SU-DHL-6 (cell line): ENCODE measurements around the gene DHRS1.

ENCODE experiments used
- H2AFZ ChIP-seq: fragments of 200-600 bp; sonication (generic); 2 replicates; pipeline ENCODE4 v1.6.1; 2014; ENCODE audit warnings: low read depth, mild to moderate bottlenecking, moderate library complexity, mixed read lengths, antibody characterized with exemption, low read length; ENCODE audit not compliant: severe bottlenecking
- H3F3A ChIP-seq: fragments of 200-600 bp; shearing (Covaris generic); 2 replicates; pipeline ENCODE4 v1.6.0; 2016; ENCODE audit warnings: antibody characterized with exemption, mild to moderate bottlenecking; ENCODE audit not compliant: insufficient read depth
- H3K27ac ChIP-seq: fragments of 200-600 bp; sonication (generic); 2 replicates; pipeline ENCODE4 v1.5.1; 2016; ENCODE audit warnings: low read depth, mild to moderate bottlenecking, low read length, moderate library complexity, mixed read lengths
- H3K27me3 ChIP-seq: fragments of 200-600 bp; sonication (generic), shearing (Covaris generic); 2 replicates; pipeline ENCODE4 v1.6.0; 2014; ENCODE audit warnings: mild to moderate bottlenecking, low read length
- H3K36me3 ChIP-seq: fragments of 200-600 bp; sonication (generic); 2 replicates; pipeline ENCODE4 v1.6.1; 2014; ENCODE audit warnings: mild to moderate bottlenecking, low read length, mixed read lengths
- H3K4me2 ChIP-seq: fragments of 300-600, 200-600 bp; shearing (Covaris generic), sonication (generic); 2 replicates; pipeline ENCODE4 v1.6.0; 2014; ENCODE audit warnings: low read length, low read depth, mild to moderate bottlenecking; ENCODE audit not compliant: poor library complexity, severe bottlenecking
- H3K4me3 ChIP-seq: fragments of 200-600 bp; sonication (generic); 2 replicates; pipeline ENCODE4 v1.5.1; 2014; ENCODE audit warnings: antibody characterized with exemption, low read length, mild to moderate bottlenecking, mixed read lengths; ENCODE audit not compliant: insufficient read depth, poor library complexity, severe bottlenecking
- H3K79me2 ChIP-seq: fragments of 200-600 bp; sonication (generic); 2 replicates; pipeline ENCODE4 v1.6.1; 2014; ENCODE audit warnings: mild to moderate bottlenecking, low read length, moderate library complexity; ENCODE audit not compliant: insufficient read depth
- H3K9ac ChIP-seq: fragments of 200-600 bp; sonication (generic); 2 replicates; pipeline ENCODE4 v1.7.0; 2014; ENCODE audit warnings: mild to moderate bottlenecking, low read length
- H3K9me2 ChIP-seq: fragments of 200-600 bp; sonication (generic); replicated peaks from 2 replicates; pipeline ENCODE4 v1.6.1; 2014; ENCODE audit warnings: low read length; ENCODE audit not compliant: insufficient read depth
- H3K9me3 ChIP-seq: fragments of 200-600 bp; sonication (generic); 2 replicates; pipeline ENCODE4 v1.6.1; 2014; ENCODE audit warnings: low read length, mixed read lengths; ENCODE audit not compliant: insufficient read depth
- H4K20me1 ChIP-seq: fragments of 200-600 bp; sonication (generic); 2 replicates; pipeline ENCODE4 v1.6.1; 2014; ENCODE audit warnings: low read depth, mild to moderate bottlenecking, antibody characterized with exemption, low read length, moderate library complexity, mixed read lengths
- CTCF ChIP-seq: fragments of 200-600 bp; sonication (generic); IDR thresholded peaks from one replicate; pipeline ENCODE4 v1.5.1; 2017; ENCODE audit warnings: antibody characterized with exemption, mild to moderate bottlenecking, low read length, moderate library complexity; ENCODE audit not compliant: insufficient read depth, poor library complexity, severe bottlenecking
- EZH2phosphoT487 ChIP-seq: fragments of 200-600 bp; sonication (generic), shearing (Covaris generic); conservative IDR thresholded peaks from 2 replicates; pipeline ENCODE4 v1.6.1; 2018; ENCODE audit warnings: mild to moderate bottlenecking, antibody characterized with exemption, low read length, moderate library complexity, mixed read lengths

DHRS1 gene

GRCh38 chr14:24289649-24290280 lies 9.8 kb downstream of the DHRS1 start:
- Histone ChIP-seq H3K9ac (no peak overlapping the region), H3K9me2 (no peaks in the 10 kb centered on the region), H2AFZ (no peak overlapping the region), H3K9me3 (no peaks in the 10 kb centered on the region), H3K4me2 (no peak overlapping the region), H3K27me3 (no peaks in the 10 kb centered on the region), H3K79me2 (no peaks in the 10 kb centered on the region), H3K27ac (no peak overlapping the region), H4K20me1 (no peaks in the 10 kb centered on the region), H3K36me3 (no peaks in the 10 kb centered on the region), H3K4me3 (no peak overlapping the region), H3F3A (no peaks in the 10 kb centered on the region)
- no peak for TF ChIP-seq CTCF
- TF ChIP-seq EZH2phosphoT487, result no peak

- TF ChIP-seq EZH2phosphoT487 (no peak), CTCF (no peak)
- H3K79me2 ChIP-seq, result no peaks in the 10 kb centered on the region
- no peaks in the 10 kb centered on the region for H3K27me3 ChIP-seq
- H3K9me2 ChIP-seq, result no peaks in the 10 kb centered on the region
- H3K36me3 ChIP-seq, result no peaks in the 10 kb centered on the region
- no peak overlapping the region for H3K27ac ChIP-seq
- H3K9me3 ChIP-seq, result no peaks in the 10 kb centered on the region
- no peak overlapping the region for H2AFZ ChIP-seq
- no peaks in the 10 kb centered on the region for H4K20me1 ChIP-seq
- no peak overlapping the region for H3K9ac ChIP-seq
- no peak overlapping the region for H3K4me3 ChIP-seq
- H3K4me2 ChIP-seq, result no peak overlapping the region
- no peaks in the 10 kb centered on the region for H3F3A ChIP-seq
Observed at GRCh38 chr14:24286996-24287395, 12.6 kb downstream of the DHRS1 start.

GRCh38 chr14:24285351-24285750 lies 14.2 kb downstream of the DHRS1 start:
- H3K9me2 ChIP-seq, result no peaks in the 10 kb centered on the region
- no peaks in the 10 kb centered on the region for H3K79me2 ChIP-seq
- H3K4me3 ChIP-seq, result no peak overlapping the region
- H3K4me2 ChIP-seq, result no peak overlapping the region
- no peak for TF ChIP-seq CTCF
- TF ChIP-seq EZH2phosphoT487, result no peak
- H4K20me1 ChIP-seq, result no peaks in the 10 kb centered on the region
- no peaks in the 10 kb centered on the region for H3K27me3 ChIP-seq
- H3K36me3 ChIP-seq, result no peaks in the 10 kb centered on the region
- no peak overlapping the region for H3K9ac ChIP-seq
- no peak overlapping the region for H2AFZ ChIP-seq
- H3K27ac ChIP-seq, result no peak overlapping the region
- H3F3A ChIP-seq, result no peaks in the 10 kb centered on the region
- H3K9me3 ChIP-seq, result no peaks in the 10 kb centered on the region
